Measurements from ENCODE around the gene RRAGC. TPM values are rescaled to one million over a fixed set of nuclear protein-coding genes. Genes with fewer than 3 reads are reported as not detected.

Gene RRAGC
- polyA plus RNA-seq, 3 donors: 6.6 to 10.4 (median 8.0) TPM

DNA sequence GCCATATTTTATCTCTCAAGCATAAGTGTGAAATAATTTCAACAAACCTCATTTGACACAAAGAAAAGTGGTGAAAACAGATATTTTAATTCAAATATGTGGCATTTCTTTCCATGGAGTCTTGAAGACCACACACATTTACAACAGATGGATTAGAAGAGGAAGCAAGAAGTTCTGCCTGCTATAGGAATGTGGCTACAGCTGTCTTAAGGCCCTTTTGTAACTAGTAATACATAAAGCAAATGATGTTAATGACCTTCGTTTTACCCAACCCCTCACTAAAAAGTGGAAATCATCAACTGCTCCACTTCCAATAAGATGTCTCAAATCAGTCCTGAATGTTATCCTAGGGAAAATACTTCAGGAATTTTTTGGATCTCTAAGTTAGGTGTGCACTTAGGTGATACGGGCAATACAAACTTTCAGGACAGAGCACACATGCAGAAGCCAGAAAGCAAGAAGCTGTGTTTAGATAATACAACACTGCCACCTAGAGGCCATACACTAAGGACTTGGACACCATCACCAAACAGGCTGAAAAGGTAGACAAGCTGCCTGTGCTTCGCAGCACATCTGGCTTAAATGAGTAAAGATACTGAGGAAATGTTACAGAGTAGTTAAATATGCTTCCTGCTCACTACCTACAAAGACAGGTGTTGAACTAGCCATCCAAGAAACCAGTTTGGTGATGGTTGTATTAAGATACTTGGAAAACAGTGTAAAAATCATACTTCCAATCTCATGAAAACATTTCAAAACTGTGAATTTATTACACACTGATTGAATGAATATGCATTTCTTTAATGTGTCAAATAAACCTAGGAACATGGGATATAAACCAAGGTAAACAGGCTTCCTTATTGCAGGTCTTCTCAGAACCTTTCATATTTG lies 24.4 kb downstream of the RRAGC start:
- Mint-ChIP-seq H3K27me3 (ENCODE audit: low read depth in 3 of 3) (peaks cover 0 to 2% (median 0%) of the 10 kb centered on the region in 3 donors), H3K27ac (no peak overlapping the region), H3K36me3 (peaks cover 24 to 32% of the 10 kb centered on the region in 2 donors), H3K4me3 (no peak overlapping the region), H3K4me1 (peaks cover 48% of the 10 kb centered on the region), H3K9me3 (no peaks in the 10 kb centered on the region)
- H3K36me3 ChIP-seq (replicated peaks in 1 of 2; ENCODE audit: control insufficient read depth in 1 of 2, insufficient read depth in 2 of 2, low read length in 2 of 2): peaks cover 25 to 32% of the 10 kb centered on the region in 2 donors
- H4K20me1 ChIP-seq (ENCODE audit: insufficient read depth, low read length): peaks cover 8% of the 10 kb centered on the region
- no peaks in the 10 kb centered on the region for H3K9me3 ChIP-seq (replicated peaks in 1 of 2; ENCODE audit: control insufficient read depth in 1 of 2, insufficient read depth in 1 of 2, low read length in 2 of 2)
- WGBS (ENCODE audit: insufficient coverage): 0% methylated on average over 1 of the region's 3 CpGs
- peak; percentile 63 to 77 (median 75) for DNase-seq
- TF ChIP-seq, protein P1, sequence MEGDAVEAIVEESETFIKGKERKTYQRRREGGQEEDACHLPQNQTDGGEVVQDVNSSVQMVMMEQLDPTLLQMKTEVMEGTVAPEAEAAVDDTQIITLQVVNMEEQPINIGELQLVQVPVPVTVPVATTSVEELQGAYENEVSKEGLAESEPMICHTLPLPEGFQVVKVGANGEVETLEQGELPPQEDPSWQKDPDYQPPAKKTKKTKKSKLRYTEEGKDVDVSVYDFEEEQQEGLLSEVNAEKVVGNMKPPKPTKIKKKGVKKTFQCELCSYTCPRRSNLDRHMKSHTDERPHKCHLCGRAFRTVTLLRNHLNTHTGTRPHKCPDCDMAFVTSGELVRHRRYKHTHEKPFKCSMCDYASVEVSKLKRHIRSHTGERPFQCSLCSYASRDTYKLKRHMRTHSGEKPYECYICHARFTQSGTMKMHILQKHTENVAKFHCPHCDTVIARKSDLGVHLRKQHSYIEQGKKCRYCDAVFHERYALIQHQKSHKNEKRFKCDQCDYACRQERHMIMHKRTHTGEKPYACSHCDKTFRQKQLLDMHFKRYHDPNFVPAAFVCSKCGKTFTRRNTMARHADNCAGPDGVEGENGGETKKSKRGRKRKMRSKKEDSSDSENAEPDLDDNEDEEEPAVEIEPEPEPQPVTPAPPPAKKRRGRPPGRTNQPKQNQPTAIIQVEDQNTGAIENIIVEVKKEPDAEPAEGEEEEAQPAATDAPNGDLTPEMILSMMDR (IDR thresholded peaks at IDR 0.05): peak; percentile 83
- no peaks in the 10 kb centered on the region for H3K79me2 ChIP-seq (ENCODE audit: insufficient read depth, low read length)
- no peak overlapping the region for H3K4me3 ChIP-seq (replicated peaks in 1 of 3; ENCODE audit: low read depth in 2 of 3, low read length in 3 of 3)
- no peak overlapping the region for H3K27ac ChIP-seq (ENCODE audit: low read depth in 1 of 2, low read length in 2 of 2)
- peaks cover 30 to 36% of the 10 kb centered on the region in 2 donors for H3K4me1 ChIP-seq (ENCODE audit: control insufficient read depth in 1 of 2, insufficient read depth in 2 of 2, low read length in 2 of 2)
- H3K27me3 ChIP-seq (ENCODE audit: control insufficient read depth in 2 of 2, insufficient read depth in 2 of 2, low read length in 2 of 2): no peaks in the 10 kb centered on the region
- H3K4me2 ChIP-seq (replicated peaks; ENCODE audit: extremely low read depth, low read length, poor library complexity, severe bottlenecking): peak overlapping the region; percentile 20
- intact Hi-C loops (cut with micrococcal nuclease): loop anchor here (10.0 kb wide), 2 partner anchors 790 to 810 kb away; partner anchors contain the start of gene POU3F1 (in 1 of the 2)
- H3K9ac ChIP-seq (ENCODE audit: insufficient read depth, low read length, poor library complexity, severe bottlenecking): no peak overlapping the region
- H2AFZ ChIP-seq (ENCODE audit: insufficient read depth, low read depth, low read length, poor library complexity, severe bottlenecking): no peak overlapping the region

DNA sequence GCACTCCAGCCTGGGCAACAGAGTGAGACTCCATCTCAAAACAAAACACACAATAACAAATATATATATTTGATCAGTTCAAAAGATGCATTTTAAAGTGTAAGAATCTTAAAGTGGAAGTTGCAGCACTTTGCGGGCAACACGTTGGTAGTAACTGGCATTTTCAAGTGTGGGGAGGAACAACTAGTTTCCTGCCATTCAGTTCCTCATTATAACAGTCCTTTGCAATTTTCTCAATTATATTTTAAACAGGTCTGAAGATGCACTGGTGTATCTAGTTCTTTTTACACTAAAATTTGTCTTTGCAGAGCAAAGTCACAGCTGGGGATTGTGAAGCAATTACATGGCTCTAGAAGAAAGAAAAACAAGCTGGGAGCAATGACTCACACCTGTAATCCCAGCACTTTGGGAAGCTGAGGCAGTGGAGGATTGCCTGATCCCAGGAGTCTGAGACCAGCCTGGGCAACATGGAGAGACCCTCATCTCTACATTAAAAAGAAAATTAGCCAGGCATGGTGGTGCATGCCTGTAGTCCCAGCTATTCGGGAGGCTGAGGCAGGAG lies 25.3 kb downstream of the RRAGC start:
- Mint-ChIP-seq H3K9me3 (no peaks in the 10 kb centered on the region), H3K36me3 (peaks cover 17 to 23% of the 10 kb centered on the region in 2 donors), H3K27me3 (ENCODE audit: low read depth in 3 of 3) (peaks cover 0 to 2% (median 0%) of the 10 kb centered on the region in 3 donors), H3K4me3 (peak overlapping the region in 1 of 2 donors; percentile 35), H3K27ac (peak overlapping the region in 1 of 7 donors; percentile 35), H3K4me1 (peaks cover 48% of the 10 kb centered on the region)
- Histone ChIP-seq H3K4me3 (replicated peaks in 1 of 3; ENCODE audit: low read depth in 2 of 3, low read length in 3 of 3) (peak overlapping the region in 1 of 3 experiments; percentile 1), H4K20me1 (ENCODE audit: insufficient read depth, low read length) (peaks cover 8% of the 10 kb centered on the region), H3K27me3 (ENCODE audit: control insufficient read depth in 2 of 2, insufficient read depth in 2 of 2, low read length in 2 of 2) (no peaks in the 10 kb centered on the region), H3K4me1 (ENCODE audit: control insufficient read depth in 1 of 2, insufficient read depth in 2 of 2, low read length in 2 of 2) (peaks cover 30 to 36% of the 10 kb centered on the region in 2 donors), H2AFZ (ENCODE audit: insufficient read depth, low read depth, low read length, poor library complexity, severe bottlenecking) (no peak overlapping the region), H3K9ac (ENCODE audit: insufficient read depth, low read length, poor library complexity, severe bottlenecking) (no peak overlapping the region), H3K79me2 (ENCODE audit: insufficient read depth, low read length) (no peaks in the 10 kb centered on the region), H3K27ac (ENCODE audit: low read depth in 1 of 2, low read length in 2 of 2) (no peak overlapping the region), H3K9me3 (replicated peaks in 1 of 2; ENCODE audit: control insufficient read depth in 1 of 2, insufficient read depth in 1 of 2, low read length in 2 of 2) (no peaks in the 10 kb centered on the region), H3K4me2 (replicated peaks; ENCODE audit: extremely low read depth, low read length, poor library complexity, severe bottlenecking) (peak overlapping the region; percentile 34), H3K36me3 (replicated peaks in 1 of 2; ENCODE audit: control insufficient read depth in 1 of 2, insufficient read depth in 2 of 2, low read length in 2 of 2) (peaks cover 17 to 23% of the 10 kb centered on the region in 2 donors)
- intact Hi-C loops (cut with micrococcal nuclease): loop anchor here (10.0 kb wide), 2 partner anchors 790 to 810 kb away; partner anchors contain the start of gene POU3F1 (in 1 of the 2)
- TF ChIP-seq, protein P1 (IDR thresholded peaks at IDR 0.05): no peak
- DNase-seq: peak in 2 of 3 donors; percentile 27
- WGBS (ENCODE audit: insufficient coverage): 100% methylated on average over 1 of the region's 3 CpGs
